H54 (cell line): ENCODE measurements around the gene TNNI3K.

ENCODE experiments used
- DNase-seq: peaks from one replicate; pipeline ENCODE4 v3.0.0; 2011; ENCODE audit warnings: low spot score, mixed read lengths; ENCODE audit not compliant: insufficient read length
- FAIRE-seq: peaks from 3 replicates; lab custom pipeline; 2011; peaks lifted over from hg19 to GRCh38; lab: Jason Lieb, UNC
- POLR2A ChIP-seq: IDR thresholded peaks from 2 replicates; pipeline ENCODE4 v1.6.1; 2011; ENCODE audit warnings: low read depth, mild to moderate bottlenecking, low read length

The TNNI3K gene

GRCh38 chr1:74423471-74423870, 188.3 kb downstream of the TNNI3K start:
- no peak for TF ChIP-seq POLR2A
- FAIRE-seq (no peak), DNase-seq (no peak)

DNA sequence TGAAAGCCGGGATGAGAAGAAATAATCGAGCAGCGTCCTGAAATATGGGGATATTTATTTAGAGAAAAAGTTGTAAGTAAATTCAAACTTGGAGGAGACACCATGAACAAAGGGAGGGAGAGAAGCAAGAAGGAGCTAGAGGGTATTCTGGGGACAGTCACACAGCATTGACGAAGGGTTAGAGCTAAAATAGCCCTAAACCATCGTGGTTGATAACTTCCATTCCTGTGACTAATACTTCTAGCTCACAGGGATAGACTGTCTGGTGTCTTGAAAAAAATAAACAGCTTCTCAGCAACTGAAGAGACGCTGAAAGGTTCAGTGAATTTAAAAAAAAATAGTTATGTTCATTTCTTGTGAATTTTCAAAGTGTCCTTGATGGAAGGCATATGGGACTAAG, 190.5 kb downstream of the TNNI3K start:
- no peak for FAIRE-seq
- DNase-seq = no peak
- no peak for TF ChIP-seq POLR2A

- TF ChIP-seq POLR2A = no peak
- DNase-seq (no peak), FAIRE-seq (no peak)
Observed at GRCh38 chr1:74426208-74426937, 191.2 kb downstream of the TNNI3K start.

DNA sequence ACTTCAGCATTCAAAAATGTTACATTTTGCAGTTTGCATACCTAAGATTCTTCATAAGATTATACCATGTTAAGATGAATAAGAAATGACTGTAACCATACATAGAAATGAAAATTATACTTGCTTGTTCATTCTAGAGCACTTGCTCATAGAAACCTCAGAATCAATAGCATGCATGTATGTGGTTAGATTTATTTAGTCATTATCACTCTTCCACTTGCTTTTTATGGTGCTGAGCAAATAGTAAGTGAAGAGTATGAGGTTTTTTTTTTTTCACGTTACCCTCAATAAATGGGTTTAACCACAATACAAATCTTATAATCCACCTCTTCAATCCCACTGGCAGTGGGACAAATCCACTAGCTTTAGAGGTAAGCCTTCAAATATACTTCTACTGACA, 192.5 kb downstream of the TNNI3K start:
- DNase-seq (no peak), FAIRE-seq (no peak)
- no peak for TF ChIP-seq POLR2A

GRCh38 chr1:74429580-74429979, 194.4 kb downstream of the TNNI3K start:
- no peak for TF ChIP-seq POLR2A
- DNase-seq (no peak), FAIRE-seq (no peak)

- FAIRE-seq (no peak), DNase-seq (no peak)
- TF ChIP-seq POLR2A = no peak
Observed at GRCh38 chr1:74430342-74430934, 195.3 kb downstream of the TNNI3K start.

- DNase-seq (no peak), FAIRE-seq (no peak)
- no peak for TF ChIP-seq POLR2A
Observed at GRCh38 chr1:74431531-74431930, 196.3 kb downstream of the TNNI3K start.

GRCh38 chr1:74432325-74432724, 197.1 kb downstream of the TNNI3K start:
- DNase-seq = no peak
- FAIRE-seq = no peak
- no peak for TF ChIP-seq POLR2A

DNA sequence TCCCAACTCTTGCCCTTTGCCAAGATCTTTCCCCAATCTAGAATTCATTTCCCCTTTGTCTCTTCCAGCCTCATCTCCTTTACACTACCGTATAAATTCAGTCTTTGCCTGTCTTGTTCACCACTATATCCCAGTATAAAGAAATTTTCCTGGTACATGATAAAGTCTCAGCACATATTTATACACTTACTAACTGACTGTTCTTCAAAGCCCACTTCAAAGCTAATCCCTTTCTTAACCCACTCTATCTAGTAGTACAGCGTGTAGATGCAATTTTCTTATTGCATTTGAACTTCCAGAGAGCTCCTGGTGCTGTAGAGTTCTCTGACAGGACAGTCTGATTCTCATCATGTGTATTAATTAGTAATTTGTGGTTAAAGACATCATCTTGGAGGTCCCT, 199.1 kb downstream of the TNNI3K start:
- no peak for FAIRE-seq
- TF ChIP-seq POLR2A = no peak
- no peak for DNase-seq

- TF ChIP-seq POLR2A = no peak
- DNase-seq = no peak
- no peak for FAIRE-seq
Observed at GRCh38 chr1:74436078-74436477, 200.9 kb downstream of the TNNI3K start.

DNA sequence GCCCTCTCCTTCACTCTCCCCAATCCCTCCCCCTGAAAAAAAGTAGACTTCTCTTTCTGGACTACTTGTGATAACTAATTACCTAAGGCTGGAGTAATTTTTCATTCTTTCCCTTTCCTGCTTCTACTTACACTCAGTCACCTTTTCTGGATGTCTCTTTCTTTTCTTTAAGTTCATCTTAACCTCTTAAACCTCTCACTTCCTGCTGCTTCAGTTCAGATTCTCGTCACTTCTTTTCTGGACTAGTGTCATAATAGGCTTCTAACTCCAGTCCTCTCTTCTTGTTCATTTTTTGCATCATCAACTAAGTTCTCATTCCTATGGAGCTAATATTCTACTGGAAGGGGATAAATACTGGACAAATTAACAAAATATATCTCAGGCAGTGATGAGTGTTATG, 201.8 kb downstream of the TNNI3K start:
- FAIRE-seq = no peak
- TF ChIP-seq POLR2A = no peak
- DNase-seq = no peak

DNA sequence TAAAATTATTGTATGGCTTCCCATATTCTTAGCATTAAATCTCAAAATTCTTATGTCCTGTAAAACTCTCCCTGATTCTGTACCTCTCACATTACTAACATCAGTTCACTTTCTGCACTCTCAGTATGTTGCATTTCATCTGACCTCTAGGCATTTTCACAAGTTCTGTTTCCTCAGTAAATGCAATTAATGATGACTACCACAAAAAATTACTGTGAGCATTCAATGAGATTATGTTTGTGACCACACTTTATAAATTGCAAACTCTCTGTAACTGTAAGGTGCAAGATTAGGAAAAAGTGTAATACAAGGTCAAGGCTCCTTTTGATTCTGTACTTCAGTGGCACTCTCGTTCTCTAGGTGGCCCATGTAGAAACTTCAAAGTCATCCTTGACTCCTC, 216.8 kb downstream of the TNNI3K start:
- FAIRE-seq (no peak), DNase-seq (no peak)
- TF ChIP-seq POLR2A = no peak

DNA sequence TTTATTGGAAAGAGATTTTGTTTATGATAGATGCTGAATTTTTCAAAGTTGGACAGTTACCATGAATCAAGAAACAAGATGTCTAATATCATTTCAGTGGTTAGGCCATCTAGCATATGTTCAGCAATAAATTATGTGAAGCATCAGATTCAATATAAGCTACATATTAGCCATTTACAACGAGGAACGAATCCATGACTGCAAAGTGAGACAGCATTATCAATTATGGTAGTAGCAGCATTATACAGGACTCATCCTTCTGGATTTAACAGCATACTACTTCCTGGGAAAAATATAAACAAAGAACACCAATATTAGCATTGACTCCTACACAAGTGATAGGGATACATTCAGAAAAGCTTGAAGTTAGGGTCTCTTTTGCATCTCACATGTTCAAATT, 218.1 kb downstream of the TNNI3K start:
- FAIRE-seq (no peak), DNase-seq (no peak)
- TF ChIP-seq POLR2A = no peak

GRCh38 chr1:74455390-74455789, 220.2 kb downstream of the TNNI3K start:
- TF ChIP-seq POLR2A = no peak
- FAIRE-seq = no peak
- DNase-seq = no peak

- FAIRE-seq = no peak
- DNase-seq = no peak
- no peak for TF ChIP-seq POLR2A
Observed at GRCh38 chr1:74457253-74457652, 222.1 kb downstream of the TNNI3K start.
